ENCODE measurements around the gene OSGEP.

Gene OSGEP

DNA sequence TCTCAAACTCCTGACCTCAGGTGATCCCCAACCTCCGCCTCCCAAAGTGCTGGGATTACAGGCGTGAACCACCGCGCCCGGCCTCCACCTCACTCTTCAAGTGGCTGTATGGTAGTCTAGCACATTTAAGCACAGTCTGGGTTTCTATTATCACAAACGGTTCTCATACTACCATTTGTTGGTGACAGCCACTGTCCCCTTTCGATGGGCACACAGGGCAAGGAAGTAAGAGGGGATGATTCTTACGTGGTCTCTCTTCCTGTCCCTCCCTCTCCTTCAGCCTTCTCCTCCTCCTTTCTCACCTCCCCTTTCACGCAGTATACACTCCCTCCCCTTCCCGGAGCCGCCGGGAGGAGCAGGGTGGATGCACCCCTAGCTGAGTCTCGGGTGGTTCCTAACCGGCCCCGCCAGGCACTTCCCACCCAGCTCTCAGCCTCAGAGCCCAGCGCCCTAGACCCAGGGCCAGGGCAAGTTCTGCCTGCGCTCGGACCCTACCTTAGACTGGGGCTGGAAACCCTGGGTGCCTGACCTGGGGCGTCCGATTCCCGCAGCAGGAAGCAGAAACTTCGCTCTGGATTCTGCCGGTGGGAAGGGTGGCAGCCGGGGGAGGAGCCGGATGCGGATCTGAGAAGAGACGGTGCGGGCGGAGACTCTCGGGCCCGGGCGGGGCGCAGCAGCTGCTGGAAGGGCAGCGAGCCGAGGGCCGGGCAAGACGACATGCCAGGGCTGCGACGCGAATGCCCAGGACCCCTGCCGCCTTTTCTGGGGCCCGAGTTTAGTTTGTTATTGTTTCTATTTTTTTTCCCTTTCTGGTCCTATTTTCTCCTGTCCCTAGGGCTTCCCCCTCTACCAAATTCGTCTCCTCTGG is 41.5 kb downstream of the OSGEP start, which contains the start of gene TEP1:
TEP1 (minus strand) TSS at position 626 of the 868 bp plus-strand sequence. CDS start 5,062 bp downstream, outside the sequence.
- TF ChIP-seq POLR2AphosphoS5 (IDR thresholded peaks at IDR 0.05; ENCODE audit: low read depth, low read length) = no peak
- peak; percentile 26; the same call in 1 of the 2 replicates for TF ChIP-seq TAF1 (IDR thresholded peaks at IDR 0.05; ENCODE audit: borderline replicate concordance, low read depth, low read length)
- peak; percentile 78 for TF ChIP-seq POLR2A (IDR thresholded peaks at IDR 0.05; ENCODE audit: low read depth, low read length)
- FAIRE-seq (peak; percentile 86), DNase-seq (ENCODE audit: insufficient read length) (peak; percentile 59)

DNA sequence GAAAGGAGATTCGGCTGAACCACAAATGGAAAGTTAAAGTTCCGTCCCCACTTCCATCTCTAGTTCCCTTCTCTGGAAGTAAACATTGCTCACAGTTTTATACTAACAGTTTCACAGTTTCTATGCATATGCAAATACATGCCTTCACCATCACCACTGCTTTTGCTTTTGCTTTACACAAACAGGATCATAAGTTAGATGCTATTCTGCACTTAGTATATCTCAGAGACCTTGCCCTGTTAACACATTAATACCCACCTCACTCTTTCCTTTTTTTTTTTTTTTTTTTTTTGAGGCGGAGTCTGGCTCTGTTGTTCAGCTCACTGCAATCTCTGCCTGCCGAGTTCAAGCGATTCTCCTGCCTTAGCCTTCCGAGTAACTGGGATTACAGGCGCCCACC is 42.2 kb downstream of the OSGEP start:
- FAIRE-seq (peak; percentile 24), DNase-seq (ENCODE audit: insufficient read length) (no peak)

DNA sequence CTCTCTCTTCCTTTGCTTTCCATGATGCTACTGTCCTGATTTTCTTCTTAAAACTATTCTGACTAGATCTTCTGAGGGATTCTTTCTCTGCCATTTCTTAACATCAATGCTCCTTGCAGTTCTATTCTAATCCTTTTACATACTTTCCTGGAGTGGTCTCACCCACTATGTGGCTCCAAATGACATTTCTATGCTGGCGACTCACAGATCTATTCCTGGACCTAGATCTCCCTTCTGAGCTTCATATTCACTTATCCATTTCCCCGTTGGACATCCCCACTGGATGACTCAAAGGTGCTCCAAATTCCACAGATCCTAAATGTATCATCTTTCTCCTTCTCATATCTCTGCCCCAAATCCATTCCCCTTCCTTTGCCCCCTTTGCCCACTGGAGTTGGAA is 45.4 kb downstream of the OSGEP start:
- DNase-seq (ENCODE audit: insufficient read length) (no peak), FAIRE-seq (no peak)
- TF ChIP-seq TAF1 (IDR thresholded peaks at IDR 0.05; ENCODE audit: borderline replicate concordance, low read depth, low read length) (no peak), POLR2A (IDR thresholded peaks at IDR 0.05; ENCODE audit: low read depth, low read length) (no peak), POLR2AphosphoS5 (IDR thresholded peaks at IDR 0.05; ENCODE audit: low read depth, low read length) (no peak)

More for the DNA sequence above, 42.2 kb downstream of the OSGEP start:
- TF ChIP-seq POLR2A (IDR thresholded peaks at IDR 0.05; ENCODE audit: low read depth, low read length) (no peak), POLR2AphosphoS5 (IDR thresholded peaks at IDR 0.05; ENCODE audit: low read depth, low read length) (no peak), TAF1 (IDR thresholded peaks at IDR 0.05; ENCODE audit: borderline replicate concordance, low read depth, low read length) (no peak)

DNA sequence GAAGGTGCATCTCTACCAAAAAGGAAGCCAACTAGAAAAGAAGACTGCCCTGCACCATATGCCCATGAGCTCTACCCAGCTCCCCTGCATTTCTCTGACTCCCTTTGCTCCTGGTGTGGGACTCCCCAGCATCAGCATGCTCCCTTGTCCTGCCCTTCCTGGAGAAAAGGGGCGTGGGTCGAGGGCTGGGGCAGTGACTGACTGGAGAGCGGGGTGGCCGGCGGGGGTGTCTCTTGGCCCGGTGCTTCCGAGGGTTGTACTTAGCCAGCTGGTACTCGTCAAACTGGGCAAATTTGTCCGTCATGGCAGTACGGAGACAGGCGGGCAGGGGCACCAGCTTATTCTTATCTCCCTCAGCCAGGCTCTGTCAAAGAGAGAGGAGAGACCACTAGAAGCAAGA is 51.1 kb downstream of the OSGEP start:
- TF ChIP-seq TAF1 (IDR thresholded peaks at IDR 0.05; ENCODE audit: borderline replicate concordance, low read depth, low read length) (no peak), POLR2A (IDR thresholded peaks at IDR 0.05; ENCODE audit: low read depth, low read length) (no peak), POLR2AphosphoS5 (IDR thresholded peaks at IDR 0.05; ENCODE audit: low read depth, low read length) (no peak)
- FAIRE-seq (no peak), DNase-seq (ENCODE audit: insufficient read length) (no peak)

- no peak for DNase-seq (ENCODE audit: insufficient read length)
- no peak for FAIRE-seq
Observed at GRCh38 chr14:20400965-20401593, 53.5 kb downstream of the OSGEP start.

GRCh38 chr14:20400589-20400964 is 54.0 kb downstream of the OSGEP start:
- FAIRE-seq (no peak), DNase-seq (ENCODE audit: insufficient read length) (no peak)
- TF ChIP-seq POLR2AphosphoS5 (IDR thresholded peaks at IDR 0.05; ENCODE audit: low read depth, low read length) (no peak), POLR2A (IDR thresholded peaks at IDR 0.05; ENCODE audit: low read depth, low read length) (no peak), TAF1 (IDR thresholded peaks at IDR 0.05; ENCODE audit: borderline replicate concordance, low read depth, low read length) (no peak)

More at GRCh38 chr14:20400965-20401593, 53.5 kb downstream of the OSGEP start:
- no peak for TF ChIP-seq POLR2AphosphoS5 (IDR thresholded peaks at IDR 0.05; ENCODE audit: low read depth, low read length)
- TF ChIP-seq POLR2A (IDR thresholded peaks at IDR 0.05; ENCODE audit: low read depth, low read length) = no peak

- TF ChIP-seq TAF1 (IDR thresholded peaks at IDR 0.05; ENCODE audit: borderline replicate concordance, low read depth, low read length) (no peak), POLR2A (IDR thresholded peaks at IDR 0.05; ENCODE audit: low read depth, low read length) (no peak), POLR2AphosphoS5 (IDR thresholded peaks at IDR 0.05; ENCODE audit: low read depth, low read length) (no peak)
- no peak for DNase-seq (ENCODE audit: insufficient read length)
- FAIRE-seq = no peak
Observed at GRCh38 chr14:20397511-20397910, 57.1 kb downstream of the OSGEP start.

Measured in GM12892 (cell line).